Activated CD4-positive, alpha-beta memory T cell treated with anti-CD3 and anti-CD28 coated beads, Interleukin-2, amount 10 ng/mL, durations not matched to agents 7 days and 5 days (primary cell): ENCODE results near the gene SMOC1. TPM values are rescaled to one million over a fixed set of nuclear protein-coding genes. Genes with fewer than 3 reads are reported as not detected.
A peak's percentile ranks its signal among the peaks of the same experiment; 100 is the strongest.

Experiments
- CTCF ChIA-PET: fragments of 350-600 bp; sonication (Branson Sonifier 250); formaldehyde crosslinking; loops from one replicate; lab custom pipeline; 2021; ENCODE audit warnings: antibody characterized with exemption, inconsistent platforms; lab: Charles Lee
- POLR2A ChIA-PET: fragments of 350-600 bp; sonication (Branson Sonifier 250); formaldehyde crosslinking; loops from one replicate; lab custom pipeline; 2021; ENCODE audit warnings: antibody characterized with exemption; lab: Charles Lee
- DNase-seq: peaks from one replicate; pipeline ENCODE4 v3.0.0-alpha.2; 2020
- H3K27ac Mint-ChIP-seq: one replicate; pipeline ENCODE4 v1.8.0; 2021; ENCODE audit warnings: mild to moderate bottlenecking, mixed read lengths
- H3K27me3 Mint-ChIP-seq: one replicate; pipeline ENCODE4 v1.8.0; 2021; ENCODE audit warnings: mixed read lengths
- H3K36me3 Mint-ChIP-seq: one replicate; pipeline ENCODE4 v1.8.0; 2021; ENCODE audit warnings: low read depth, mixed read lengths
- H3K4me1 Mint-ChIP-seq: one replicate; pipeline ENCODE4 v1.8.0; 2021; ENCODE audit warnings: mixed read lengths
- H3K4me3 Mint-ChIP-seq: one replicate; pipeline ENCODE4 v1.8.0; 2021; ENCODE audit warnings: mild to moderate bottlenecking, mixed read lengths
- H3K9me3 Mint-ChIP-seq: one replicate; pipeline ENCODE4 v1.8.0; 2021; ENCODE audit warnings: mixed read lengths
- total RNA-seq, 2 experiments: library from RNA; stranded (reverse); gene quantifications; one replicate each; pipeline ENCODE4 v1.2.3, GENCODE V29; 2021

Gene SMOC1
- total RNA-seq, 2 experiments from 2014 or later: not detected

DNA sequence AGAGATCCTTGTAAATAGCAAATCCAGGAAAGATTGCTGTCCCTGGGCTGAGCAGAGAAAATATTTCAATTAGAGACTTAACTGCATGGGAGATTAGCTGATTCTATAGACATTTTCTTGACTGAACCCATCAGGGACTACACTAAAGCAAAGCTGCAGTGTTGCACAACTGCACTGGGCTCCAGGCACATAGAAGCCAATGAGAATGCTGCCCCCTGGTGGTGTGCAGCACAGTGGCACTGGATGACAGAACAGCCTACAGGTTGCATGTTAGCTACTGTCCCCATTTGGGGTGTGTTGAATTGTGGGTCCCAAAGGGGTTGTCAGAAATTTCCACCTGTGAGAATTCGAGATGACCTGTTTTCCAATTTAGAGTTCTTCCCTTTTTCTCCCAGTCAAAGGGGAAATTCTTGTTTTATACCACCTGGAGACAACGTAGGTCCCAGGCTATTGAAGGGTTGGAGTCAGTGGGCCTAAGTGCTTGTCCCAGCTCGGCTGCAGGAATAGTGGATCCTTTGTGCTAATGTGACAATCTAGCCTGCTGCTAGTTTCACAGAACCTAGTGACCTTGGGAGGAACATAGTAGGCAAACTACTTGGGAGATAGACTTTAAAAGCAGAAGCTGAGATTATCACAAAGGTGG, 194.8 kb downstream of the SMOC1 start:
- ChIA-PET POLR2A (no interaction called here), CTCF (interaction anchor here (0.6 to 2.8 kb wide), 11 partner anchors 9 to 489 kb away, joined by 3 to 12 read pairs (median 6); no protein-coding TSS in a partner anchor)
- no peaks in the 10 kb centered on the region for H3K4me1 Mint-ChIP-seq
- no peaks in the 10 kb centered on the region for H3K9me3 Mint-ChIP-seq
- peak; percentile 61 for DNase-seq
- no peak overlapping the region for H3K4me3 Mint-ChIP-seq
- peaks cover 23% of the 10 kb centered on the region for H3K27me3 Mint-ChIP-seq
- no peak overlapping the region for H3K27ac Mint-ChIP-seq
- H3K36me3 Mint-ChIP-seq: no peaks in the 10 kb centered on the region

DNA sequence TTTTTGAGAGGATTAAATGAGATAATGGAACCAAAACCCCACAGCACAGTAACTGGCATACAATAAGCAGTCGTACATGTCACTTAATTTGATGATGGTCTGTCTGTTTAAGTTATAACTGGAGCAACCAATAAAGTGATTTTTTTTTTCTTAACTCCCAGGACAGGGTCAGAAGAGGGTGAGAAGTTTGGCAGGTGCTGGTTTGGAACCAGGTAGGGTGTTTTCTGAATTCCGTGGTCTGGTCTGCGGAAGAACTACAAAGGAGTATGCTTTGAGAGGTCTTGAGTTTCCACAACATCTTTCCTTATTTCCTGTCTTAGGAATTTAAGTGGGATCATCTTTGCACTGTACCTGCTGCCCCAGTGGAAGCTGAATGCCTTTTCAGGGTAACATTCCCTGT, 197.8 kb downstream of the SMOC1 start:
- no peak for DNase-seq
- ChIA-PET CTCF (no interaction called here), POLR2A (no interaction called here)
- H3K9me3 Mint-ChIP-seq: no peaks in the 10 kb centered on the region
- no peak overlapping the region for H3K4me3 Mint-ChIP-seq
- no peak overlapping the region for H3K27ac Mint-ChIP-seq
- H3K36me3 Mint-ChIP-seq: no peaks in the 10 kb centered on the region
- H3K27me3 Mint-ChIP-seq: peaks cover 16% of the 10 kb centered on the region
- H3K4me1 Mint-ChIP-seq: no peaks in the 10 kb centered on the region

DNA sequence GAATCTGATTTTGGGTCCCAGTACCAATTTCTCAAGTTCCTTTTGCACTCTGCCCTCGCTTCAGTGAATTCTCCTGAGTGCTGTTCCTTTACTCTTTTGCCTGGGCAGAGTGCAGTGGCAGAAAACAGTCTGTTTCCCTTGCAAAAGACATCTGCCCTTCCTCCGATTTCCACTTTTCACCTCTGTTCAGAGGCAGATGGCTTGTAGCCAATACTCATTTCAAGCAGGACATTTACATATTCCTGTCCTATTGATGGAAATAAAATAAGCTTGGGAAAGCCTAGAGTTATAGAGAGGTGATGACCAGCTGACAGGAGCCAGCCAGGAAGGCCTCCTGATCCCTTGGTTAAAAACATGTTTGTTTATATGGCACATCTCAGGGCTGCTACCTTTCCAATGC, 198.5 kb downstream of the SMOC1 start:
- no peaks in the 10 kb centered on the region for H3K9me3 Mint-ChIP-seq
- ChIA-PET CTCF (no interaction called here), POLR2A (no interaction called here)

DNA sequence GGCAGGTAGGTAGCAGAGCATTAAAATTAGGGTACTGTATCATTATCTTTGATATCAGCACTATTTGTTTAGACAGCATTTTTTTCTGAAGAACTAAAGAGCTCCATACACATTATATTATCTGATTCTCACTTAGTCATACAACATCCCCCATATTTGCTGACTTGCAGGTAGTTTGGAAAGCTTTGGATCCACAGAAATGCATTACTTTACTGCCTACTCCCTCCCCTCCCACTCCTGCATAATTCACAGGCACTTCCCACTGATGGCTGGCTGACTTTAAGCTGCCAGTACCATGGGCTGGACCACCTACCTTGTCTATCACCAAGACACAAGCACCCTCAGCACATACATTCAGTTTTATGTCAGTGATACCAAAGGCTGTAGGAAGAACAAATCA, 199.1 kb downstream of the SMOC1 start:
- CTCF ChIA-PET: no interaction called here
- no peaks in the 10 kb centered on the region for H3K9me3 Mint-ChIP-seq
- H3K27me3 Mint-ChIP-seq: peaks cover 10% of the 10 kb centered on the region
- POLR2A ChIA-PET: no interaction called here
- no peak overlapping the region for H3K27ac Mint-ChIP-seq
- H3K4me3 Mint-ChIP-seq: no peak overlapping the region
- no peaks in the 10 kb centered on the region for H3K4me1 Mint-ChIP-seq
- H3K36me3 Mint-ChIP-seq: no peaks in the 10 kb centered on the region
- no peak for DNase-seq

More for the DNA sequence above, 198.5 kb downstream of the SMOC1 start:
- H3K36me3 Mint-ChIP-seq: no peaks in the 10 kb centered on the region
- peaks cover 15% of the 10 kb centered on the region for H3K27me3 Mint-ChIP-seq
- H3K4me3 Mint-ChIP-seq: no peak overlapping the region
- no peaks in the 10 kb centered on the region for H3K4me1 Mint-ChIP-seq
- no peak overlapping the region for H3K27ac Mint-ChIP-seq
- DNase-seq: no peak

DNA sequence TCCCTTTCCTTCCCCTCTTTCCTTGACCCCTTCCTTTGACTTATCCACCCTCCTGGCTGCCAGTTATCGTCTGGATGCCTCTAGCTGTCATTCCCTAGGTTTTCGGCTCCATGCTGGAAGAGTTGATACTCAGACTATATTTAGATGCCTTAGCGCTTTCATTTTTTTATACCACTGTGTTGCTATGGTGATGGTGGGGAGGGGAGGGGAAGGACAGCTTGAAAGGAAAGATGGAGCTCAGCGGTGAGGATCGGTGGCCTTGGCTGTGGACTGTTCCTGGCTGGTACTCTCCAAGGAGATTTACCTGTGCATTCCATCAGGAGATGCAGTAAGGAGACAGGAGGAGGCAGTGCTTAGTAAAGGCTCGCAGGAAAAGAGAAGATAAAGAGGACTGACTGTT, 200.9 kb downstream of the SMOC1 start:
- Mint-ChIP-seq H3K4me3 (no peak overlapping the region), H3K4me1 (no peaks in the 10 kb centered on the region), H3K9me3 (no peaks in the 10 kb centered on the region), H3K27me3 (peaks cover 18% of the 10 kb centered on the region), H3K27ac (no peak overlapping the region), H3K36me3 (no peaks in the 10 kb centered on the region)
- DNase-seq: no peak
- ChIA-PET CTCF (no interaction called here), POLR2A (no interaction called here)

Other genes starting within 250 kb of the SMOC1 start
- gene SRSF5, start 112.3 kb upstream of the SMOC1 start, total RNA-seq: 100 to 1,000 TPM; 368 to 376 TPM
- gene SLC10A1, start 82.2 kb upstream of the SMOC1 start, total RNA-seq: not detected